ENCODE measurements around the gene SCLY. TPM values are rescaled to one million over a fixed set of nuclear protein-coding genes. Genes with fewer than 3 reads are reported as not detected.

The SCLY gene
- total and polyA plus RNA-seq, 2 donors (not counting 1 experiment from before 2014, with no cell fraction given): 16.4 to 42.4 TPM

- WGBS (ENCODE audit: insufficient coverage): 73% methylated on average over 24 of the region's 28 CpGs
- H3K4me3 Mint-ChIP-seq: peak overlapping the region; percentile 94
These were observed 46.1 kb downstream of the SCLY start for GRCh38 chr2:238106698-238107524.

More at GRCh38 chr2:238106698-238107524, 46.1 kb downstream of the SCLY start:
- Histone ChIP-seq H2AFZ (ENCODE audit: insufficient read depth, low read depth, low read length, poor library complexity, severe bottlenecking) (peak overlapping the region; percentile 70), H3K4me2 (replicated peaks; ENCODE audit: low read depth, low read length, poor library complexity, severe bottlenecking) (peak overlapping the region; percentile 81), H3K9me3 (ENCODE audit: control extremely low read depth in 1 of 3, control insufficient read depth in 2 of 3, insufficient read depth in 1 of 3, low read length in 2 of 3) (peaks cover 0 to 9% (median 0%) of the 10 kb centered on the region in 3 donors), H3K4me1 (ENCODE audit: control insufficient read depth in 2 of 2, insufficient read depth in 2 of 2, low read length in 2 of 2) (peaks cover 35 to 45% of the 10 kb centered on the region in 2 donors), H4K20me1 (ENCODE audit: control insufficient read depth, insufficient read depth, low read length, poor library complexity, severe bottlenecking) (no peaks in the 10 kb centered on the region), H3K27me3 (replicated peaks in 1 of 4; ENCODE audit: control extremely low read depth in 1 of 4, control insufficient read depth in 3 of 4, insufficient read depth in 4 of 4, low read length in 3 of 4) (no peaks in the 10 kb centered on the region), H3K36me3 (replicated peaks in 1 of 2; ENCODE audit: control extremely low read depth in 1 of 2, control insufficient read depth in 1 of 2, extremely low read depth in 1 of 2, insufficient read depth in 2 of 2, low read length in 1 of 2) (no peaks in the 10 kb centered on the region), H3K79me2 (ENCODE audit: control insufficient read depth, insufficient read depth, low read length) (no peaks in the 10 kb centered on the region), H3K27ac (ENCODE audit: low read length in 2 of 2) (peak overlapping the region; percentile 55 to 71), H3K4me3 (ENCODE audit: control extremely low read depth in 1 of 5, extremely low read depth in 1 of 5, insufficient read depth in 1 of 5, low read depth in 2 of 5, low read length in 4 of 5) (peak overlapping the region in 4 of 5 experiments; percentile 26 to 62 (median 34)), H3K9ac (ENCODE audit: low read length) (peak overlapping the region; percentile 59)
- H3K27me3 Mint-ChIP-seq: no peaks in the 10 kb centered on the region
- H3K4me1 Mint-ChIP-seq: peaks cover 29% of the 10 kb centered on the region
- no peaks in the 10 kb centered on the region for H3K9me3 Mint-ChIP-seq (ENCODE audit: insufficient read depth)
- ATAC-seq (ENCODE audit: low read depth) (peak; percentile 1), DNase-seq (peak; percentile 37)
- CTCF ChIA-PET: interaction anchor here (1.0 to 1.9 kb wide), 2 partner anchors 177 to 249 kb away, joined by 3 to 8 read pairs; no protein-coding TSS in a partner anchor
- POLR2A ChIA-PET: interaction anchor here (0.6 to 1.2 kb wide), 3 partner anchors 8 to 290 kb away, joined by 4 to 5 read pairs (median 5); no protein-coding TSS in a partner anchor
- TF ChIP-seq CTCF (IDR thresholded peaks at IDR 0.05) (peak; percentile 60), EZH2 (IDR thresholded peaks at IDR 0.05; ENCODE audit: borderline replicate concordance, insufficient read depth, low read depth, low read length, poor library complexity, severe bottlenecking) (no peak)
- H3K27ac Mint-ChIP-seq: peak overlapping the region; percentile 92
- intact Hi-C loops (cut with micrococcal nuclease): loop anchor here (1.0 to 2.0 kb wide), 2 partner anchors 9 to 46 kb away; partner anchors contain the start of gene SCLY
